Adipocyte (in vitro differentiated cells): ENCODE data around the gene TIA1.
"Not testable (repeated sequence)": the region's sequence is repeated elsewhere in the genome, so short reads cannot be mapped to it uniquely, and the experiment has no call there.

Experiments
- DNase-seq: peaks from one replicate; pipeline ENCODE4 v3.0.0-alpha.2; 2015; ENCODE audit warnings: low read depth
- H3K27me3 ChIP-seq: replicated peaks from 2 replicates; pipeline ENCODE4 v1.7.0; 2013; ENCODE audit warnings: mild to moderate bottlenecking, low read length, moderate library complexity; ENCODE audit not compliant: control insufficient read depth, insufficient read depth
- H3K36me3 ChIP-seq: 2 replicates; pipeline ENCODE4 v1.7.0; 2013; ENCODE audit warnings: low read length, mild to moderate bottlenecking, moderate library complexity; ENCODE audit not compliant: control insufficient read depth, insufficient read depth, severe bottlenecking
- H3K4me1 ChIP-seq: 2 replicates; pipeline ENCODE4 v1.7.0; 2013; ENCODE audit warnings: mild to moderate bottlenecking, low read length, moderate library complexity; ENCODE audit not compliant: control insufficient read depth, insufficient read depth
- H3K4me3 ChIP-seq: 2 replicates; pipeline ENCODE4 v1.7.0; 2013; ENCODE audit warnings: mild to moderate bottlenecking, low read length, moderate library complexity
- H3K9ac ChIP-seq: 2 replicates; pipeline ENCODE4 v1.7.0; 2013; ENCODE audit warnings: mild to moderate bottlenecking, low read length, moderate library complexity
- H3K9me3 ChIP-seq: 2 replicates; pipeline ENCODE4 v1.7.0; 2013; ENCODE audit warnings: mild to moderate bottlenecking, low read length, moderate library complexity; ENCODE audit not compliant: control insufficient read depth

The TIA1 gene, protein sequence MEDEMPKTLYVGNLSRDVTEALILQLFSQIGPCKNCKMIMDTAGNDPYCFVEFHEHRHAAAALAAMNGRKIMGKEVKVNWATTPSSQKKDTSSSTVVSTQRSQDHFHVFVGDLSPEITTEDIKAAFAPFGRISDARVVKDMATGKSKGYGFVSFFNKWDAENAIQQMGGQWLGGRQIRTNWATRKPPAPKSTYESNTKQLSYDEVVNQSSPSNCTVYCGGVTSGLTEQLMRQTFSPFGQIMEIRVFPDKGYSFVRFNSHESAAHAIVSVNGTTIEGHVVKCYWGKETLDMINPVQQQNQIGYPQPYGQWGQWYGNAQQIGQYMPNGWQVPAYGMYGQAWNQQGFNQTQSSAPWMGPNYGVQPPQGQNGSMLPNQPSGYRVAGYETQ

GRCh38 chr2:70248181-70248847 is at the start of gene TIA1:
TIA1 (minus strand) TSS chr2:70248628; CDS start chr2:70248430, 198 bp downstream.
- no peaks in the 10 kb centered on the region for H3K9me3 ChIP-seq

GRCh38 chr2:70297828-70298227 is 49.4 kb upstream of the TIA1 start:
- not testable (repeated sequence) for H3K9me3 ChIP-seq, H3K4me1 ChIP-seq, DNase-seq, H3K27me3 ChIP-seq, H3K9ac ChIP-seq, H3K4me3 ChIP-seq
- peaks cover 18% of the 10 kb centered on the region for H3K36me3 ChIP-seq

More at GRCh38 chr2:70248181-70248847, at the start of gene TIA1:
- H3K4me1 ChIP-seq, result peaks cover 13% of the 10 kb centered on the region
- peak; percentile 100 for DNase-seq
- H3K36me3 ChIP-seq, result no peaks in the 10 kb centered on the region
- H3K4me3 ChIP-seq, result peak within 1 kb of the TSS; percentile 94
- H3K9ac ChIP-seq, result peak within 1 kb of the TSS; percentile 98
- H3K27me3 ChIP-seq, result no peaks in the 10 kb centered on the region

DNA sequence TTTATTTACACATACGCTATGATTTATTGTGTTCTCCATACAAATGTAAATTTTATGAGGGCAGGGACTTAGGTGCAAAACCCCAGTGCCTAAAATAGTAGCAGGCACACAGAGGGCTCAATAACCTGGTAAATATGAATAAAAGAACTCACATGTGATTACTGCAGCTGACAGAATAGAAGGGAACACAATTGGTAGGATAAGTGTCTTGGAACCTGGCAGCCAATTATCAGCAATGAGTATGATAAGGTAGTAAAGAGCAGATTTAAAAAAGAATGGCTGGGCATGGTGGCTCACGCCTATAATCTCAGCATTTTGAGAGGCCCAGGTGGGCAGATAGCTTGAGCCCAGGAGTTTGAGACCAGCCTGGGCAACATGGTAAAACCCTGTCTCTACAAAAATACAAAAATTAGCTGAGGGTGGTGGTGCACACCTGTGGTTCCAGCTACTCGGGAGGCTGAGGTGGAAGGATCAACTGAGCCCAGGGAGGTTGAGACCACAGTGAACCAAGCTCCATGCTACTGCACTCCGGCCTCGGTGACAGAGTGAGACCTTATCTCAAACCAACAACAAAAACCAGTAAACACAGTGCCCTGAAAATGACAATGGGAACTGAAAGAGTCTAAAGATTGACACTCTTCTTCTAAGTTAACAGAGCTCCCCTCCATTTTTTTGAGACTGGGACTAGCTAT is 35.2 kb upstream of the TIA1 start:
- DNase-seq, result no peak
- Histone ChIP-seq H3K36me3 (peaks cover 82% of the 10 kb centered on the region), H3K9ac (no peak overlapping the region), H3K27me3 (no peaks in the 10 kb centered on the region), H3K4me3 (no peak overlapping the region), H3K4me1 (no peaks in the 10 kb centered on the region), H3K9me3 (no peaks in the 10 kb centered on the region)

- Histone ChIP-seq H3K36me3 (peaks cover 83% of the 10 kb centered on the region), H3K9me3 (no peaks in the 10 kb centered on the region), H3K4me1 (no peaks in the 10 kb centered on the region), H3K9ac (no peak overlapping the region), H3K4me3 (no peak overlapping the region), H3K27me3 (no peaks in the 10 kb centered on the region)
- DNase-seq, result no peak
These were observed 34.0 kb upstream of the TIA1 start for GRCh38 chr2:70282439-70282838.

- Histone ChIP-seq H3K36me3 (peaks cover 78% of the 10 kb centered on the region), H3K4me1 (no peaks in the 10 kb centered on the region), H3K4me3 (no peak overlapping the region), H3K9me3 (no peaks in the 10 kb centered on the region), H3K9ac (no peak overlapping the region), H3K27me3 (no peaks in the 10 kb centered on the region)
- no peak for DNase-seq
These were observed 31.9 kb upstream of the TIA1 start for GRCh38 chr2:70280242-70280798.

DNA sequence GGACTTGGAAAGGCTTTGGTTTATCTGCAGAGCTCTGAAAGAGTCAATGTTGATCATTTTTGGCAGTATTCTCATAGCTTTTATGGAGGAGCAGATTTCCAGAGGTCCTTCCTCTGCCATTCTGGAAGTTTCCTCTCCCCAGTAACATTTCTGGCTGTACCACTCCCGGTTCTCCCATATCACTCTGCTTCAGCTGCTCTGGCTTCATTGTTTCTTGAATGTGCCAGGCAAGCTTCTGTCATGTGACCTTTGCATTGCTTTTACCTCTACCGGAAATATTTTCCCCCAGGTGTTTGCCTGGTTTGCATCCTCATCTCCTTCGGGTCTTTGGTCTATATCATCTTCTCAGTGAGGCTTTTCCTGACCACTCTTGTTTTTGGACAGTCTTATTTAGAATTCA is 21.9 kb upstream of the TIA1 start:
- no peak overlapping the region for H3K4me3 ChIP-seq
- no peak overlapping the region for H3K9ac ChIP-seq
- H3K36me3 ChIP-seq, result peaks cover 32% of the 10 kb centered on the region
- H3K4me1 ChIP-seq, result no peaks in the 10 kb centered on the region
- no peaks in the 10 kb centered on the region for H3K9me3 ChIP-seq
- no peak for DNase-seq
- H3K27me3 ChIP-seq, result no peaks in the 10 kb centered on the region

DNA sequence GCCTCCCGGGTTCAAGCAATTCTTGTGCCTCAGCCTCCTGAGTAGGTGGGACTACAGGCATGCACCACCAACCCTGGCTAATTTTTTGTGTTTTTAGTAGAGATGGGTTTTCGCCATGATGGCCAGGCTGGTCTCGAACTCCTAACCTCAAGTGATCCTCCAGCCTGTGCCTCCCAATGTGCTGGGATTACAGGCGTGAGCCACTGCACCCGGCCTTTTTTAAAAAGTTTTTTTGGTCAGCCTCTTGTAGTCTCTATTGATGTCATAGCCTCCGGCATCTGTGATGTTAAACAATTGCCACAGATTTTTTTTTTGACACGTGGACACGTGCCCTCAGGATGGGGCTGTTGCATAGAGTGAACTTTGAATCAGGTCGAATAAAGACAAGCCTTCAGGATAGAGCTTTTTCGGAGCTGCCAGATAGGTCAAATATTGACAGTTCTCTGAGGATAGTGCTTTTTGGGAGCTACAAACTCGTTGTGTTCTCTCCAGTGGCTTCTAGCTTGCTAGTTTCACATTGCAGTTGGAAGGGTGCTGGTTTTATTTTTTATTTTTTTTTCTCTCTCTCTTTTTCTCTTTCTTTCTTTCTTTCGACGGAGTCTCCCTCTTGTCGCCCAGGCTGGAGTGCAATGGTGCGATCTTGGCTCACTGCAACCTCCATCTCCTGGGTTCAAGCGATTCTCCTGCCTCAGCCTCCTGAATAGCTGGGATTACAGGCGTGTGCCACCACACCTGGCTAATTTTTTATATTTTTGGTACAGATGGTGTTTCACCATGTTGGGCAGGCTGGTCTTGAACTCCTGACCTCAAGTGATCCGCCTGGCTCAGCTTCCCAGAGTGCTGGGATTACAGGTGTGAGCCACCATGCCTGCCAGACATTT is 21.2 kb upstream of the TIA1 start:
- H3K4me1 ChIP-seq, H3K4me3 ChIP-seq, H3K27me3 ChIP-seq, DNase-seq, H3K9me3 ChIP-seq, H3K9ac ChIP-seq: not testable (repeated sequence)
- H3K36me3 ChIP-seq, result peaks cover 32% of the 10 kb centered on the region

DNA sequence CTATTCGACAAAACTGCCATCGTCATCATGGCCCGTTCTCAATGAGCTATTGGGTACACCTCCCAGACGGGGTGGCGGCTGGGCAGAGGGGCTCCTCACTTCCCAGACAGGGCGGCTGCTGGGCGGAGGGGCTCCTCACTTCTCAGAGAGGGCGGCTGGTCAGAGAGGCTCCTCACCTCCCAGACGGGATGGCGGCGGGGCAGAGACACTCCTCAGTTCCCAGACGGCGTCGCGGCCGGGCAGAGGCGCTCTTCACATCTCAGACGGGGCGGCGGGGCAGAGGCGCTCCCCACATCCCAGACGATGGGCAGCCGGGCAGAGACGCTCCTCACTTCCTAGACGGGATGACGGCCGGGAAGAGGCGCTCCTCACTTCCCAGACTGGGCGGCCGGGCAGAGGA is 18.5 kb upstream of the TIA1 start:
- H3K27me3 ChIP-seq, H3K9me3 ChIP-seq, H3K4me3 ChIP-seq, DNase-seq, H3K4me1 ChIP-seq, H3K9ac ChIP-seq: not testable (repeated sequence)
- H3K36me3 ChIP-seq, result peaks cover 42% of the 10 kb centered on the region

- Histone ChIP-seq H3K4me1 (peaks cover 36% of the 10 kb centered on the region), H3K36me3 (peaks cover 46% of the 10 kb centered on the region), H3K4me3 (peak overlapping the region; percentile 56), H3K9me3 (no peaks in the 10 kb centered on the region), H3K9ac (peak overlapping the region; percentile 51), H3K27me3 (no peaks in the 10 kb centered on the region)
- DNase-seq, result no peak
These were observed 13.1 kb upstream of the TIA1 start for GRCh38 chr2:70261501-70261900.

- H3K4me3 ChIP-seq, result peak overlapping the region; percentile 95
- H3K9me3 ChIP-seq, result no peaks in the 10 kb centered on the region
- peak; percentile 33 for DNase-seq
- H3K4me1 ChIP-seq, result peaks cover 36% of the 10 kb centered on the region
- no peaks in the 10 kb centered on the region for H3K27me3 ChIP-seq
- H3K36me3 ChIP-seq, result peaks cover 23% of the 10 kb centered on the region
- peak overlapping the region; percentile 96 for H3K9ac ChIP-seq
These were observed 10.1 kb upstream of the TIA1 start for GRCh38 chr2:70258532-70258875.
